HepG2 (cell line): ENCODE results near the gene HMGB2. TPM values are rescaled to one million over a fixed set of nuclear protein-coding genes. Genes with fewer than 3 reads are reported as not detected.

Experiments
- polyA plus RNA-seq, 8 experiments: library from polyadenylated mRNA; depleted of rRNA in 3 of 8; stranded (reverse) in 7 of 8; unstranded in 1 of 8; fragments of >200 nt; fragmentation: Illumina TruSeq in 4 of 8; extraction: Trizol in 4 of 8; gene quantifications; 2 replicates each; pipeline versions ENCODE4 v1.2.1 to v1.2.3, GENCODE V29; 2011 to 2016; ENCODE audit warnings: low read depth in 4 of 8, missing spikeins in 1 of 8, mixed read lengths in 1 of 8; ENCODE audit not compliant: insufficient read depth in 1 of 8
- total RNA-seq, 5 experiments: library from RNA; depleted of rRNA; stranded (reverse); fragments of >200 nt; fragmentation: Illumina TruSeq; extraction: Trizol; gene quantifications; 2 replicates each; pipeline ENCODE4 v1.2.3, GENCODE V29; 2016; ENCODE audit warnings: low read depth in 1 of 5

HMGB2 gene
- total and polyA plus RNA-seq, 2 of the 13 experiments (the other 11 are each of a cell fraction or from before 2014, with no cell fraction given) = 90.5 to 332 TPM

Other genes with a start within 250 kb of the HMGB2 start
- gene GALNT7, start 165.5 kb downstream of the HMGB2 start, total RNA-seq (2016; rRNA removed; fragmentation: Illumina TruSeq; extraction: Trizol) = 0.13 TPM in 1 of 2 replicates, not detected in the other
- 0.07 and 0.08 TPM in 2 replicates for gene GALNT7, start 165.5 kb downstream of the HMGB2 start, polyA plus RNA-seq (2011; rRNA removed)
- 22.3 and 25.1 TPM in 2 replicates for gene SAP30, start 36.6 kb upstream of the HMGB2 start, total RNA-seq (2016; rRNA removed; fragmentation: Illumina TruSeq; extraction: Trizol)
- 10.6 and 14.2 TPM in 2 replicates for gene SAP30, start 36.6 kb upstream of the HMGB2 start, polyA plus RNA-seq (2011; rRNA removed)
- gene SCRG1, start 64.8 kb upstream of the HMGB2 start, total RNA-seq (2016; rRNA removed; fragmentation: Illumina TruSeq; extraction: Trizol) = not detected in 2 replicates
- gene SCRG1, start 64.8 kb upstream of the HMGB2 start, polyA plus RNA-seq (2011; rRNA removed) = not detected in 2 replicates
- not detected in 2 replicates for gene HAND2, start 195.9 kb upstream of the HMGB2 start, total RNA-seq (2016; rRNA removed; fragmentation: Illumina TruSeq; extraction: Trizol)
- gene HAND2, start 195.9 kb upstream of the HMGB2 start, polyA plus RNA-seq (2011; rRNA removed) = not detected in 2 replicates